SK-N-MC (cell line): ENCODE results near the gene EIF6.

Experiments used
- EZH2 ChIP-seq: fragments of 200-600 bp; sonication (generic); IDR thresholded peaks from one replicate; pipeline ENCODE4 v1.6.1; 2017; ENCODE audit warnings: antibody characterized with exemption
- POLR2AphosphoS5 ChIP-seq: IDR thresholded peaks from 2 replicates; pipeline ENCODE4 v1.6.1; 2012; ENCODE audit warnings: mild to moderate bottlenecking, low read depth, low read length, borderline replicate concordance

GRCh38 chr20:35254448-35254999 lies 30.0 kb downstream of the EIF6 start:
- TF ChIP-seq EZH2 (no peak), POLR2AphosphoS5 (no peak)
